ENCODE measurements around the gene NLRC5. TPM values are rescaled to one million over a fixed set of nuclear protein-coding genes. Genes with fewer than 3 reads are reported as not detected.

The NLRC5 gene
- total RNA-seq, 1 donor from 2014 or later: 29.9 TPM

GRCh38 chr16:57024894-57025680 is 35.7 kb downstream of the NLRC5 start:
- FAIRE-seq (no peak), DNase-seq (ENCODE audit: low read depth) (no peak)
- H4K20me1 ChIP-seq (ENCODE audit: insufficient read depth, low read length): no peaks in the 10 kb centered on the region
- no peak overlapping the region for H3K27ac Mint-ChIP-seq (ENCODE audit: unreplicated experiment)
- H3K27me3 Mint-ChIP-seq (ENCODE audit: low read depth, unreplicated experiment): peaks cover 9% of the 10 kb centered on the region
- no peak overlapping the region for H3K4me3 Mint-ChIP-seq (ENCODE audit: unreplicated experiment)
- no peak overlapping the region for H3K9ac ChIP-seq (ENCODE audit: low read length)
- H3K4me2 ChIP-seq (ENCODE audit: low read length): no peak overlapping the region
- no peaks in the 10 kb centered on the region for H3K27me3 ChIP-seq (ENCODE audit: insufficient read depth, low read length)
- peaks cover 11% of the 10 kb centered on the region for H3K36me3 ChIP-seq (ENCODE audit: insufficient read depth, low read length)
- H3K9me3 Mint-ChIP-seq (ENCODE audit: unreplicated experiment): peaks cover 4% of the 10 kb centered on the region
- no peak overlapping the region for H3K4me3 ChIP-seq (ENCODE audit: insufficient read depth, low read depth, low read length)
- H3K79me2 ChIP-seq (ENCODE audit: insufficient read depth, low read length): no peaks in the 10 kb centered on the region
- H3K36me3 Mint-ChIP-seq (ENCODE audit: low read depth, unreplicated experiment): peaks cover 45% of the 10 kb centered on the region
- H3K4me1 ChIP-seq (ENCODE audit: insufficient read depth, low read length): peaks cover 12% of the 10 kb centered on the region
- no peak overlapping the region for H3K27ac ChIP-seq (ENCODE audit: low read depth, low read length)
- no peak for TF ChIP-seq EZH2 (IDR thresholded peaks at IDR 0.05; ENCODE audit: insufficient read depth, low read length)
- TF ChIP-seq CTCF (IDR thresholded peaks at IDR 0.05; ENCODE audit: insufficient read depth, low read depth, low read length): no peak
- no peak overlapping the region for H2AFZ ChIP-seq (ENCODE audit: low read depth, low read length)
- H3K4me1 Mint-ChIP-seq (ENCODE audit: low read depth, unreplicated experiment): peaks cover 20% of the 10 kb centered on the region
- no peaks in the 10 kb centered on the region for H3K9me3 ChIP-seq (ENCODE audit: insufficient read depth, low read depth, low read length)

GRCh38 chr16:57025941-57026777 is 36.8 kb downstream of the NLRC5 start:
- Mint-ChIP-seq H3K27ac (ENCODE audit: unreplicated experiment) (no peak overlapping the region), H3K36me3 (ENCODE audit: low read depth, unreplicated experiment) (peaks cover 39% of the 10 kb centered on the region), H3K4me3 (ENCODE audit: unreplicated experiment) (no peak overlapping the region), H3K9me3 (ENCODE audit: unreplicated experiment) (peaks cover 4% of the 10 kb centered on the region), H3K4me1 (ENCODE audit: low read depth, unreplicated experiment) (peaks cover 23% of the 10 kb centered on the region), H3K27me3 (ENCODE audit: low read depth, unreplicated experiment) (peaks cover 7% of the 10 kb centered on the region)
- FAIRE-seq: no peak
- Histone ChIP-seq H3K27ac (ENCODE audit: low read depth, low read length) (no peak overlapping the region), H3K9me3 (ENCODE audit: insufficient read depth, low read depth, low read length) (no peaks in the 10 kb centered on the region), H2AFZ (ENCODE audit: low read depth, low read length) (no peak overlapping the region), H3K4me1 (ENCODE audit: insufficient read depth, low read length) (peaks cover 12% of the 10 kb centered on the region), H3K79me2 (ENCODE audit: insufficient read depth, low read length) (no peaks in the 10 kb centered on the region), H3K4me3 (ENCODE audit: insufficient read depth, low read depth, low read length) (no peak overlapping the region), H3K9ac (ENCODE audit: low read length) (no peak overlapping the region), H3K4me2 (ENCODE audit: low read length) (no peak overlapping the region), H4K20me1 (ENCODE audit: insufficient read depth, low read length) (no peaks in the 10 kb centered on the region), H3K27me3 (ENCODE audit: insufficient read depth, low read length) (no peaks in the 10 kb centered on the region), H3K36me3 (ENCODE audit: insufficient read depth, low read length) (peaks cover 8% of the 10 kb centered on the region)
- DNase-seq (ENCODE audit: low read depth): no peak
- TF ChIP-seq EZH2 (IDR thresholded peaks at IDR 0.05; ENCODE audit: insufficient read depth, low read length): no peak
- no peak for TF ChIP-seq CTCF (IDR thresholded peaks at IDR 0.05; ENCODE audit: insufficient read depth, low read depth, low read length)
